ENCODE measurements around the gene VIPR2. TPM values are rescaled to one million over a fixed set of nuclear protein-coding genes. Genes with fewer than 3 reads are reported as not detected.

VIPR2 gene
- total and polyA plus RNA-seq, 11 donors, result 3.3 to 27.0 (median 18.5) TPM

DNA sequence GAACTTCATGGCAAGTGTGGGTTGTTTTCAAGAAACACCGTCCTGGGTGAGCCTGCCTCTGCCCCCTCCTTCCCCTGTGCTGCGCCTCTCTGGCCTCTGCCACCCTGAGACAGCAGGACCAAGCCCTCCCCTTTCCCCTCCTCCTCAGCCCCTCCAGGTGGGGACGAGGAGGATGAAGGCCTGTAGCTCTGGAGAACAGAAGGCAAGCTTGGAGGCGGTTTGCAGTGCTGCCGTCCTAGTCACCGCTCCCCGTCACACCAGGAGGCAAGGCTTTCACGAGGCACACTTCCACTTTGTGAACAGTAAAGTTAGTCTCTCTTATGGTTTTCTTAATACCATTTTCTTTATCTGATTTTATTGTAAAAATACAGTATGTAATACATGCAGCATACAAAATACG, 8.8 kb upstream of the VIPR2 start:
- ATAC-seq, result no peak
- WGBS, 4 donors, result 86 to 94% (median 87%) methylated on average over 9 of the region's 9 CpGs

DNA sequence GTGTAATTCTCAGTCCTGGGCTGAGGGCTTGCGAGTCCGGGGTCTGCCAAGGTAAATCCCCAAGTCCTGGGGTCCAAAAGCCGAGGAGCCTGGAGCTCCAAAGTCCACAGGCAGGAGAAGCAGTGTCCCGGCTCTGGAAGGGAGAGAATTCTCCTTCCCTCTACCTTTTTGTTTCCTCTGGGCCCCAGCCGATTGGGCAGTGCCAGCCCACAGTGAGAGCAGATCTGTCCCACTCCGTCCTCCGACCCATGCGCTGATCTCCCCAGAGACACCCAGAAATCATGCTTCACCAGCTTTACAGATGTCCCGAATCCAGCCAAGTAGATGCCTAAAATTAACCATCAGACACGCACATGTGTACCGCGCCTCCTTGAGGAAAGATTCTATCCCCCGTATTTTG, 8.1 kb upstream of the VIPR2 start:
- Histone ChIP-seq H3K27ac (no peak overlapping the region), H3K27me3 (no peaks in the 10 kb centered on the region), H3K36me3 (no peaks in the 10 kb centered on the region), H3K4me1 (no peaks in the 10 kb centered on the region), H3K4me3 (no peak overlapping the region), H3K9me3 (no peaks in the 10 kb centered on the region)
- ATAC-seq, result no peak
- intact Hi-C loops (cut with DNase I), result no loop called here
- DNase-seq, result no peak
- TF ChIP-seq POLR2A (IDR thresholded peaks at IDR 0.05) (no peak), CTCF (IDR thresholded peaks at IDR 0.05) (no peak)
- 71 to 85% (median 81%) methylated on average over 13 of the region's 13 CpGs for WGBS, 4 donors

More for the DNA sequence above, 8.8 kb upstream of the VIPR2 start:
- no peak for DNase-seq
- no peak for TF ChIP-seq POLR2A (IDR thresholded peaks at IDR 0.05)
- no peak for TF ChIP-seq CTCF (IDR thresholded peaks at IDR 0.05)
- Histone ChIP-seq H3K4me3 (no peak overlapping the region), H3K36me3 (no peaks in the 10 kb centered on the region), H3K27ac (no peak overlapping the region), H3K4me1 (no peaks in the 10 kb centered on the region), H3K27me3 (no peaks in the 10 kb centered on the region), H3K9me3 (no peaks in the 10 kb centered on the region)
- intact Hi-C loops (cut with DNase I), result no loop called here

DNA sequence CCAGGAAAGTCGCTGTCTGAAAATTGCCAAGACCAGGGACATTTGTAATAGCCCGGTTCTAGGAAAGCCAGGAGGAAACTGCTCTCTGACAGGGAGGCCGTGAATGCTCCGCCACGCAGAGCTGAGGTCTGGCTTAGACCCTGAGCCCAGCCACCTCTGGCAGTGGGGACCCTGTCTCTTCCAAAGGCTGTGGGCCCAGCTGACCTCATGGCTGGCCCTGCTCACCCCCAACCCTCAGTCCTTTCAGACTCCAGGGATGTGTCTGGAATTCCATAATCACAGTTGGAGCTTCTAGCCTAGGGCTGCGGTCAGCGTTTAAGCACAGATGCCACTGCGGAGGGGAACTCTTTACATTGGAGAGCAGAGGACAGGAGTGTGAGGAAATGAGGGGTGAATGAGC, 6.6 kb upstream of the VIPR2 start:
- no peak for DNase-seq
- no peak overlapping the region for H3K27ac ChIP-seq
- intact Hi-C loops (cut with DNase I), result no loop called here
- H3K27me3 ChIP-seq, result peaks cover 0 to 3% (median 0%) of the 10 kb centered on the region in 9 donors
- ATAC-seq, result no peak
- no peaks in the 10 kb centered on the region for H3K9me3 ChIP-seq
- H3K36me3 ChIP-seq, result no peaks in the 10 kb centered on the region
- TF ChIP-seq POLR2A (IDR thresholded peaks at IDR 0.05) (no peak), CTCF (IDR thresholded peaks at IDR 0.05) (no peak)
- H3K4me3 ChIP-seq, result no peak overlapping the region
- H3K4me1 ChIP-seq, result no peaks in the 10 kb centered on the region
- WGBS, 4 donors, result 82 to 87% (median 86%) methylated on average over 8 of the region's 8 CpGs

- intact Hi-C loops (cut with DNase I), result loop anchor here in 3 of 10 donors (5.0 to 10.0 kb wide), 2 partner anchors 115 to 117 kb away; no protein-coding TSS in a partner anchor
- H3K9me3 ChIP-seq, result no peaks in the 10 kb centered on the region
- peaks cover 0 to 19% (median 0%) of the 10 kb centered on the region in 9 donors for H3K27me3 ChIP-seq
- ATAC-seq, result no peak
- 79 to 86% (median 83%) methylated on average over 8 of the region's 8 CpGs for WGBS, 4 donors
- peaks cover 0 to 11% (median 1%) of the 10 kb centered on the region in 12 donors for H3K4me1 ChIP-seq
- DNase-seq, result no peak
- H3K27ac ChIP-seq, result no peak overlapping the region
- H3K4me3 ChIP-seq, result no peak overlapping the region
- TF ChIP-seq CTCF (IDR thresholded peaks at IDR 0.05) (no peak), POLR2A (IDR thresholded peaks at IDR 0.05) (no peak)
- no peaks in the 10 kb centered on the region for H3K36me3 ChIP-seq
These were observed 4.8 kb upstream of the VIPR2 start for GRCh38 chr7:159149488-159149887.
